ENCODE results near the gene CLIP3. TPM values are rescaled to one million over a fixed set of nuclear protein-coding genes. Genes with fewer than 3 reads are reported as not detected.
A peak's percentile ranks its signal among the peaks of the same experiment; 100 is the strongest.

The CLIP3 gene
- polyA plus RNA-seq, 1 donor (not counting 4 experiments of a cell fraction or from before 2014, with no cell fraction given) = 0.38 TPM

DNA sequence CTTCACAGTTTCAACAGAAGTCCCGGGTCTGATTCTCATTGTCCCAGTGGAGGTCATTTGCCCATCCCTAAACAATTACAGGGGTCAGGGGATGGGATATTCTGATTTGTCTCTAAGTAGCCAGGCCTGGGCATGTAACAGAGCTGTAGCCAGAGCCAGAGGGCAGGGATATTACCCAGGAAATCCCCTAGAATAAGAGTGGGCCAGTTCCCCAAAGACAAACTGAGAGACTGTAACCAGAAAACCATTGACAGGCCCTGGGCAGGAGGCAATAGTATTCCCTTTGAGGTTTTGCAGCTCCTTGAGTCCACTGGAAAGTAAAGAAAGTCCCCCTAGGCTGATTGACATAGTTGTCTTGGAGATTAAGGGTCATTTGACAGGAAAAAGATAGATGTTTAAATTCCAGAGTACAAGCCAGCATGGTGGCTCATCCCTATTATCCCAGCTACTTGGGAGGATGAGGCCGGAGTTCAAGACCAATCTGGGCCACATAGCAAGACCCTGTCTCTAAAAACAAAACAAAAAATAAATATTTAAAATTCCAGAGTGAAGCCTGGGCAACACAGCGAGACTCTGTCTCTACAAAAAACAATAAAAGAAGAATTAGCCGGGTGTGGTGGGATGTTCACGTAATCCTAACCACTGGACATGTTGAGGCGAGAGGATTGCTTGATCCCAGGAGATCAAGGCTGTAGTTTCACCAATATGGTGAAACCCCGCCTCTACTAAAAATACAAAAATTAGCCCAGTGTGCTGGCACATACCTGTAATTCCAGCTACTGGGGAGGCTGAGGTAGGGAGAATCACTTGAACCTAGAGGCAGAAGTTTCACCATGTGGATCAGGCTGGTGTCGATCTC is 39.5 kb downstream of the CLIP3 start:
- Histone ChIP-seq H3K79me2 (ENCODE audit: control insufficient read depth, insufficient read depth, low read length) (peaks cover 20% of the 10 kb centered on the region), H3K27ac (ENCODE audit: control insufficient read depth, insufficient read depth, low read length) (peak overlapping the region; percentile 31), H3K4me2 (ENCODE audit: control insufficient read depth, extremely low read depth, insufficient read depth, low read depth, low read length) (peak overlapping the region; percentile 32), H3K9ac (ENCODE audit: control insufficient read depth, extremely low read depth, insufficient read depth, low read length) (no peak overlapping the region), H3K4me1 (ENCODE audit: control insufficient read depth, extremely low read depth, insufficient read depth, low read length) (peaks cover 24% of the 10 kb centered on the region), H2AFZ (ENCODE audit: control insufficient read depth, low read length) (no peak overlapping the region), H4K20me1 (ENCODE audit: control insufficient read depth, extremely low read depth, insufficient read depth, low read length) (no peaks in the 10 kb centered on the region), H3K27me3 (ENCODE audit: control insufficient read depth, extremely low read depth, insufficient read depth, low read length) (no peaks in the 10 kb centered on the region), H3K4me3 (ENCODE audit: control insufficient read depth in 2 of 3, extremely low read depth in 1 of 3, insufficient read depth in 2 of 3, low read depth in 1 of 3, low read length in 3 of 3) (no peak overlapping the region), H3K9me1 (ENCODE audit: control insufficient read depth, extremely low read depth, insufficient read depth, low read length) (no peaks in the 10 kb centered on the region), H3K36me3 (ENCODE audit: control insufficient read depth in 2 of 2, extremely low read depth in 1 of 2, insufficient read depth in 2 of 2, low read length in 2 of 2) (peaks cover 3 to 4% of the 10 kb centered on the region in 2 experiments), H3K9me3 (ENCODE audit: control insufficient read depth, low read depth, low read length) (no peaks in the 10 kb centered on the region)
- DNase-seq (ENCODE audit: low read depth, low spot score) = peak; percentile 32
- dilution Hi-C loops (cut with MboI; ENCODE audit: extremely low pct_ligation_motif_present, low sequenced_read_pairs) = no loop called here
- peak; percentile 9 for FAIRE-seq
- TF ChIP-seq, protein P1, sequence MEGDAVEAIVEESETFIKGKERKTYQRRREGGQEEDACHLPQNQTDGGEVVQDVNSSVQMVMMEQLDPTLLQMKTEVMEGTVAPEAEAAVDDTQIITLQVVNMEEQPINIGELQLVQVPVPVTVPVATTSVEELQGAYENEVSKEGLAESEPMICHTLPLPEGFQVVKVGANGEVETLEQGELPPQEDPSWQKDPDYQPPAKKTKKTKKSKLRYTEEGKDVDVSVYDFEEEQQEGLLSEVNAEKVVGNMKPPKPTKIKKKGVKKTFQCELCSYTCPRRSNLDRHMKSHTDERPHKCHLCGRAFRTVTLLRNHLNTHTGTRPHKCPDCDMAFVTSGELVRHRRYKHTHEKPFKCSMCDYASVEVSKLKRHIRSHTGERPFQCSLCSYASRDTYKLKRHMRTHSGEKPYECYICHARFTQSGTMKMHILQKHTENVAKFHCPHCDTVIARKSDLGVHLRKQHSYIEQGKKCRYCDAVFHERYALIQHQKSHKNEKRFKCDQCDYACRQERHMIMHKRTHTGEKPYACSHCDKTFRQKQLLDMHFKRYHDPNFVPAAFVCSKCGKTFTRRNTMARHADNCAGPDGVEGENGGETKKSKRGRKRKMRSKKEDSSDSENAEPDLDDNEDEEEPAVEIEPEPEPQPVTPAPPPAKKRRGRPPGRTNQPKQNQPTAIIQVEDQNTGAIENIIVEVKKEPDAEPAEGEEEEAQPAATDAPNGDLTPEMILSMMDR (optimal IDR thresholded peaks at IDR 0.05 in 1 of 3, IDR thresholded peaks at IDR 0.05 in 1 of 3, conservative IDR thresholded peaks at IDR 0.05 in 1 of 3; ENCODE audit: extremely low read depth in 1 of 3, insufficient read depth in 2 of 3, low read length in 3 of 3) = no peak
- TF ChIP-seq EZH2 (IDR thresholded peaks at IDR 0.05; ENCODE audit: low read length) = no peak

DNA sequence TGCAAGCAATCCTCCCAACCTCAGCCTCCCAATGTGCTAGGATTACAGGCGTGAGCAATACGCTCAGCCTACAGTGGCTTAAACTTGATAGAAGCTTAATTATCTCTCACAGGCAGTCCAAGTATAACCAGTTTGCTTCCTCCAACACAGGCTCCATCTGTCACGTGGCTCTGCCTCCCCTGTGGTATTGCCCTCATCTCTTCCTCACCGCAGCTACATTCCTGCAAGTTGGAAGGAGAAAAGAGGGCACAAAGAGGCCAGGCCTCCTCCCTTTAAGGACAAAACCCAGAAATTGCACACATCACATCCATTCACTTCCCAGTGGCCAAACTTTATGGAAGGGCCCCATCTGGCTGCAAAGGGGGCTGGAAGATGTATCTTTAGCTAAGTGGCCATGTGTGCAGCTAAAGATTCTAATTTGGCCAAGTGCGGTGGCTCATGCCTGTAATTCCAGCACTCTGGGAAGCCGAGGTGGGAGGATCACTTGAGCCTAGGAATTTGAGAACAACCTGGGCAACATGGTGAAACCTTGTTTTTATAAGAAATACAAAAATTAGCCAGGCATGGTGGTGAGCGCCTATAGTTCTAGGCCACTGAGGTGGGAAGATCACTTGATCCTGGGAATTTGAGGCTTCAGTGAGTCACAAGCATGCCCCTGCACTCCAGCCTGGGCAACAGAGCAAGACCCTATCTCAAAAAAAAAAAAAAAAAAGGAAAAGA is 40.8 kb downstream of the CLIP3 start:
- Histone ChIP-seq H4K20me1 (ENCODE audit: control insufficient read depth, extremely low read depth, insufficient read depth, low read length) (no peaks in the 10 kb centered on the region), H3K27ac (ENCODE audit: control insufficient read depth, insufficient read depth, low read length) (no peak overlapping the region), H3K9me3 (ENCODE audit: control insufficient read depth, low read depth, low read length) (no peaks in the 10 kb centered on the region), H3K9ac (ENCODE audit: control insufficient read depth, extremely low read depth, insufficient read depth, low read length) (no peak overlapping the region), H3K4me3 (ENCODE audit: control insufficient read depth in 2 of 3, extremely low read depth in 1 of 3, insufficient read depth in 2 of 3, low read depth in 1 of 3, low read length in 3 of 3) (no peak overlapping the region), H3K4me1 (ENCODE audit: control insufficient read depth, extremely low read depth, insufficient read depth, low read length) (peaks cover 24% of the 10 kb centered on the region), H3K4me2 (ENCODE audit: control insufficient read depth, extremely low read depth, insufficient read depth, low read depth, low read length) (no peak overlapping the region), H3K36me3 (ENCODE audit: control insufficient read depth in 2 of 2, extremely low read depth in 1 of 2, insufficient read depth in 2 of 2, low read length in 2 of 2) (peaks cover 0 to 1% of the 10 kb centered on the region in 2 experiments), H3K79me2 (ENCODE audit: control insufficient read depth, insufficient read depth, low read length) (peaks cover 18% of the 10 kb centered on the region), H2AFZ (ENCODE audit: control insufficient read depth, low read length) (no peak overlapping the region), H3K27me3 (ENCODE audit: control insufficient read depth, extremely low read depth, insufficient read depth, low read length) (no peaks in the 10 kb centered on the region), H3K9me1 (ENCODE audit: control insufficient read depth, extremely low read depth, insufficient read depth, low read length) (no peaks in the 10 kb centered on the region)
- no peak for FAIRE-seq
- TF ChIP-seq EZH2 (IDR thresholded peaks at IDR 0.05; ENCODE audit: low read length) = no peak
- TF ChIP-seq, protein P1 (optimal IDR thresholded peaks at IDR 0.05 in 1 of 3, IDR thresholded peaks at IDR 0.05 in 1 of 3, conservative IDR thresholded peaks at IDR 0.05 in 1 of 3; ENCODE audit: extremely low read depth in 1 of 3, insufficient read depth in 2 of 3, low read length in 3 of 3) = no peak
- DNase-seq (ENCODE audit: low read depth, low spot score) = no peak
- dilution Hi-C loops (cut with MboI; ENCODE audit: extremely low pct_ligation_motif_present, low sequenced_read_pairs) = no loop called here

Data from keratinocyte (primary cell).